Activated B cell treated with CpG ODN at 0.5 μM for 24 hours (primary cell): ENCODE measurements around the gene TDRD10. TPM values are rescaled to one million over a fixed set of nuclear protein-coding genes. Genes with fewer than 3 reads are reported as not detected.
A peak's percentile ranks its signal among the peaks of the same experiment; 100 is the strongest.

Source experiments
- ATAC-seq: fragments of 200-7000 bp; cut with Tn5 transposase; one replicate; pipeline ENCODE4 v1.10.0; 2021; ENCODE audit warnings: low read depth, mild to moderate bottlenecking, moderate library complexity
- CTCF ChIA-PET: fragments of 350-600 bp; sonication (Branson Sonifier 250); formaldehyde crosslinking; loops from one replicate; lab custom pipeline; 2021; ENCODE audit warnings: antibody characterized with exemption; lab: Charles Lee
- POLR2A ChIA-PET: fragments of 350-600 bp; sonication (Branson Sonifier 250); formaldehyde crosslinking; loops from one replicate; lab custom pipeline; 2021; ENCODE audit warnings: antibody characterized with exemption; lab: Charles Lee
- DNase-seq: peaks from one replicate; pipeline ENCODE4 v3.0.0; 2022
- H3K27ac Mint-ChIP-seq: one replicate; pipeline ENCODE4 v1.8.0; 2020; ENCODE audit warnings: mixed read lengths
- H3K27me3 Mint-ChIP-seq: one replicate; pipeline ENCODE4 v1.8.0; 2021; ENCODE audit warnings: mixed read lengths
- H3K36me3 Mint-ChIP-seq: one replicate; pipeline ENCODE4 v1.8.0; 2021; ENCODE audit warnings: low read depth, mixed read lengths
- H3K4me1 Mint-ChIP-seq: one replicate; pipeline ENCODE4 v1.8.0; 2021; ENCODE audit warnings: mixed read lengths
- H3K4me3 Mint-ChIP-seq: one replicate; pipeline ENCODE4 v1.8.0; 2020; ENCODE audit warnings: mild to moderate bottlenecking, mixed read lengths
- H3K9me3 Mint-ChIP-seq: one replicate; pipeline ENCODE4 v1.8.0; 2020; ENCODE audit warnings: mixed read lengths
- CTCF ChIP-seq: fragments of 200-600 bp; IDR thresholded peaks from one replicate; pipeline ENCODE4 v1.8.0; 2022; ENCODE audit warnings: antibody characterized with exemption, mild to moderate bottlenecking
- intact Hi-C: fragments of 100-400 bp; cut with micrococcal nuclease; formaldehyde crosslinking; loops from one replicate; pipeline ENCODE4 v1.15.1; 2024
- total RNA-seq: library from RNA; stranded (reverse); gene quantifications from 2 replicates; pipeline ENCODE4 v1.2.3, GENCODE V29; 2022

TDRD10 gene
- total RNA-seq, 1 donor from 2014 or later = not detected

GRCh38 chr1:154552036-154552435 lies 50.0 kb downstream of the TDRD10 start:
- Mint-ChIP-seq H3K27ac (no peak overlapping the region), H3K9me3 (no peaks in the 10 kb centered on the region), H3K27me3 (no peaks in the 10 kb centered on the region), H3K4me1 (peaks cover 20% of the 10 kb centered on the region), H3K36me3 (peaks cover 79% of the 10 kb centered on the region), H3K4me3 (no peak overlapping the region)
- DNase-seq (no peak), ATAC-seq (no peak)
- intact Hi-C loops = loop anchor here (10.0 kb wide), 1 partner anchor 623 kb away; the partner anchor contains the start of genes KRTCAP2 and TRIM46
- ChIA-PET CTCF (interaction anchor here (0.9 kb wide), 1 partner anchor 72 kb away, joined by 3 read pairs; no protein-coding TSS in a partner anchor), POLR2A (interaction anchor here (0.5 kb wide), 2 partner anchors 57 to 1726 kb away, joined by 6 read pairs; no protein-coding TSS in a partner anchor)
- no peak for TF ChIP-seq CTCF

GRCh38 chr1:154553056-154554030 lies 51.3 kb downstream of the TDRD10 start:
- Mint-ChIP-seq H3K36me3 (peaks cover 86% of the 10 kb centered on the region), H3K9me3 (no peaks in the 10 kb centered on the region), H3K4me1 (peaks cover 29% of the 10 kb centered on the region), H3K27me3 (no peaks in the 10 kb centered on the region), H3K27ac (no peak overlapping the region), H3K4me3 (no peak overlapping the region)
- intact Hi-C loops = loop anchor here (10.0 kb wide), 1 partner anchor 621 kb away; the partner anchor contains the start of genes KRTCAP2 and TRIM46
- DNase-seq (no peak), ATAC-seq (no peak)
- CTCF ChIA-PET = interaction anchor here (1.0 to 1.2 kb wide), 2 partner anchors 72 to 508 kb away, joined by 3 read pairs; no protein-coding TSS in a partner anchor
- TF ChIP-seq CTCF = no peak
- POLR2A ChIA-PET = no interaction called here

- POLR2A ChIA-PET = interaction anchor here (0.9 to 1.1 kb wide), 2 partner anchors 56 to 229 kb away, joined by 3 to 6 read pairs; no protein-coding TSS in a partner anchor
- TF ChIP-seq CTCF = no peak
- Mint-ChIP-seq H3K36me3 (peaks cover 62% of the 10 kb centered on the region), H3K4me1 (peaks cover 35% of the 10 kb centered on the region), H3K27me3 (no peaks in the 10 kb centered on the region), H3K27ac (no peak overlapping the region), H3K4me3 (peak overlapping the region; percentile 15), H3K9me3 (no peaks in the 10 kb centered on the region)
- DNase-seq (no peak), ATAC-seq (no peak)
- intact Hi-C loops = loop anchor here (5.0 to 10.0 kb wide), 3 partner anchors 401 to 829 kb away; partner anchors contain the start of genes INTS3, KRTCAP2, PBXIP1 and TRIM46
- CTCF ChIA-PET = no interaction called here
These were observed 54.4 kb downstream of the TDRD10 start for GRCh38 chr1:154556422-154556821.

- no peaks in the 10 kb centered on the region for H3K27me3 Mint-ChIP-seq
- no peaks in the 10 kb centered on the region for H3K9me3 Mint-ChIP-seq
- intact Hi-C loops = loop anchor here (5.0 to 10.0 kb wide), 3 partner anchors 400 to 830 kb away; partner anchors contain the start of genes INTS3, KRTCAP2, PBXIP1 and TRIM46
- peak overlapping the region; percentile 88 for H3K4me3 Mint-ChIP-seq
- peaks cover 52% of the 10 kb centered on the region for H3K36me3 Mint-ChIP-seq
- H3K4me1 Mint-ChIP-seq = peaks cover 35% of the 10 kb centered on the region
- H3K27ac Mint-ChIP-seq = peak overlapping the region; percentile 83
- ChIA-PET POLR2A (interaction anchor here (0.9 to 1.0 kb wide), 2 partner anchors 230 to 321 kb away, joined by 3 to 4 read pairs; no protein-coding TSS in a partner anchor), CTCF (interaction anchor here (1.1 kb wide), 1 partner anchor 78 kb away, joined by 3 read pairs; no protein-coding TSS in a partner anchor)
- DNase-seq (no peak), ATAC-seq (no peak)
- no peak for TF ChIP-seq CTCF
These were observed 55.4 kb downstream of the TDRD10 start for GRCh38 chr1:154557248-154557938.
